CD14-positive monocyte (primary cell): ENCODE measurements around the gene PYGB. TPM values are rescaled to one million over a fixed set of nuclear protein-coding genes. Genes with fewer than 3 reads are reported as not detected.

Source experiments
- DNase-seq, 3 donors: peaks; one replicate each; pipeline ENCODE4 v3.0.0-alpha.2; 2011 to 2022
- H2AFZ ChIP-seq: 2 replicates; pipeline ENCODE4 v1.6.0; 2012; ENCODE audit warnings: mild to moderate bottlenecking, low read depth, low read length, inconsistent platforms; ENCODE audit not compliant: insufficient read depth, poor library complexity, severe bottlenecking
- H3K27ac ChIP-seq, 2 donors: 1 replicate in 1 of 2; 2 replicates in 1 of 2; pipeline ENCODE4 v1.5.1; 2012 to 2013; ENCODE audit warnings: low read length in 2 of 2, control low read depth in 1 of 2, inconsistent platforms in 1 of 2, low read depth in 1 of 2, mild to moderate bottlenecking in 1 of 2
- H3K27me3 ChIP-seq, 2 donors: one replicate each; pipeline versions ENCODE4 v1.6.0 to v1.6.1; 2011 to 2013; ENCODE audit warnings: low read length in 2 of 2; ENCODE audit not compliant: control insufficient read depth in 2 of 2, insufficient read depth in 2 of 2
- H3K36me3 ChIP-seq, 2 donors: replicated peaks in 1 of 2; 1 replicate in 1 of 2; 2 replicates in 1 of 2; pipeline versions ENCODE4 v1.5.1 to v1.6.1; 2012 to 2013; ENCODE audit warnings: low read length in 2 of 2, control low read depth in 1 of 2, inconsistent platforms in 1 of 2, mild to moderate bottlenecking in 1 of 2; ENCODE audit not compliant: insufficient read depth in 2 of 2, control insufficient read depth in 1 of 2
- H3K4me1 ChIP-seq, 2 donors: 1 replicate in 1 of 2; 2 replicates in 1 of 2; pipeline versions ENCODE4 v1.5.1 to v1.6.1; 2012 to 2013; ENCODE audit warnings: low read length in 2 of 2, control low read depth in 1 of 2, inconsistent platforms in 1 of 2, mild to moderate bottlenecking in 1 of 2, moderate library complexity in 1 of 2; ENCODE audit not compliant: insufficient read depth in 2 of 2, control insufficient read depth in 1 of 2
- H3K4me2 ChIP-seq: replicated peaks from 2 replicates; pipeline ENCODE3; 2012; ENCODE audit warnings: low read length, moderate library complexity, mild to moderate bottlenecking; ENCODE audit not compliant: poor library complexity, severe bottlenecking; ENCODE audit errors: extremely low read depth
- H3K4me3 ChIP-seq, 3 experiments: fragments of 200-600 bp in 1 of 3; sonication (generic) in 1 of 3; replicated peaks in 1 of 3; 1 replicate in 2 of 3; 2 replicates in 1 of 3; pipeline ENCODE4 v1.5.1; 2011 to 2013; ENCODE audit warnings: low read length in 3 of 3, mild to moderate bottlenecking in 3 of 3, control low read depth in 2 of 3, low read depth in 2 of 3, inconsistent platforms in 1 of 3, moderate library complexity in 1 of 3
- H3K79me2 ChIP-seq: 2 replicates; pipeline ENCODE4 v1.6.0; 2012; ENCODE audit warnings: mild to moderate bottlenecking, control low read depth, inconsistent platforms, low read length, moderate library complexity; ENCODE audit not compliant: insufficient read depth
- H3K9ac ChIP-seq: 2 replicates; pipeline ENCODE4 v1.6.0; 2017; ENCODE audit warnings: low read length, mild to moderate bottlenecking; ENCODE audit not compliant: insufficient read depth, poor library complexity, severe bottlenecking
- H3K9me3 ChIP-seq, 2 donors: replicated peaks in 1 of 2; 1 replicate in 1 of 2; 2 replicates in 1 of 2; pipeline versions ENCODE4 v1.5.1 to v1.6.1; 2012 to 2013; ENCODE audit warnings: low read length in 2 of 2, control low read depth in 1 of 2; ENCODE audit not compliant: control insufficient read depth in 1 of 2, insufficient read depth in 1 of 2
- H4K20me1 ChIP-seq: 2 replicates; pipeline ENCODE4 v1.6.0; 2012; ENCODE audit warnings: mild to moderate bottlenecking, low read length, control low read depth, moderate library complexity; ENCODE audit not compliant: insufficient read depth
- H3K27ac Mint-ChIP-seq, 7 donors: one replicate each; pipeline ENCODE4 v1.8.0; 2020; ENCODE audit warnings: mild to moderate bottlenecking in 7 of 7, mixed read lengths in 7 of 7, moderate library complexity in 6 of 7, inconsistent platforms in 2 of 7
- H3K27me3 Mint-ChIP-seq, 3 donors: one replicate each; pipeline ENCODE4 v1.8.0; 2021 to 2022; ENCODE audit warnings: low read depth in 3 of 3, mild to moderate bottlenecking in 3 of 3, mixed read lengths in 3 of 3, moderate library complexity in 3 of 3, inconsistent platforms in 1 of 3
- H3K36me3 Mint-ChIP-seq, 2 donors: one replicate each; pipeline ENCODE4 v1.8.0; 2020; ENCODE audit warnings: mixed read lengths in 2 of 2, inconsistent platforms in 1 of 2, mild to moderate bottlenecking in 1 of 2
- H3K4me1 Mint-ChIP-seq: one replicate; pipeline ENCODE4 v1.8.0; 2020; ENCODE audit warnings: mild to moderate bottlenecking, mixed read lengths
- H3K4me3 Mint-ChIP-seq, 2 donors: one replicate each; pipeline ENCODE4 v1.8.0; 2020; ENCODE audit warnings: mild to moderate bottlenecking in 2 of 2, mixed read lengths in 2 of 2, moderate library complexity in 1 of 2
- H3K9me3 Mint-ChIP-seq, 7 donors: one replicate each; pipeline ENCODE4 v1.8.0; 2020 to 2022; ENCODE audit warnings: mixed read lengths in 7 of 7, mild to moderate bottlenecking in 6 of 7, moderate library complexity in 6 of 7, inconsistent platforms in 2 of 7
- CTCF ChIP-seq: fragments of 200-600 bp; IDR thresholded peaks from one replicate; pipeline ENCODE4 v1.8.0; 2022; ENCODE audit warnings: antibody characterized with exemption, mild to moderate bottlenecking
- WGBS: methylation state at CpG from one replicate; pipeline ENCODE4 v1.1.5; 2013; ENCODE audit warnings: missing lambda C conversion rate; ENCODE audit not compliant: insufficient coverage; 5-methylcytosine and 5-hydroxymethylcytosine counted together
- intact Hi-C, 2 donors: fragments of 100-400 bp; cut with micrococcal nuclease; formaldehyde crosslinking; loops; one replicate each; pipeline versions ENCODE4 v1.15.0 to v1.15.1; 2023
- polyA plus RNA-seq, 3 donors: library from polyadenylated mRNA; depleted of rRNA in 1 of 3; unstranded in 2 of 3; stranded (reverse) in 1 of 3; fragments of 300-500 nt in 2 of 3; fragments of >200 nt in 1 of 3; fragmentation: Illumina TruSeq in 2 of 3; gene quantifications; 1 replicate in 2 of 3; 2 replicates in 1 of 3; pipeline ENCODE4 v1.2.3, GENCODE V29; 2012 to 2021

Gene PYGB
- polyA plus RNA-seq, 3 donors: 26.6 to 33.2 (median 26.7) TPM

- DNase-seq: peak; percentile 21 to 42 (median 41)
- peak overlapping the region; percentile 55 to 86 (median 80) for H3K4me3 ChIP-seq
- H3K4me1 ChIP-seq: peaks cover 20 to 24% of the 10 kb centered on the region in 2 donors
- peak overlapping the region; percentile 91 to 96 for H3K4me3 Mint-ChIP-seq
- H3K4me1 Mint-ChIP-seq: peaks cover 33% of the 10 kb centered on the region
- H3K79me2 ChIP-seq: peaks cover 37% of the 10 kb centered on the region
- H2AFZ ChIP-seq: peak overlapping the region; percentile 93
- H3K9me3 ChIP-seq: no peaks in the 10 kb centered on the region
- H3K36me3 Mint-ChIP-seq: peaks cover 9 to 11% of the 10 kb centered on the region in 2 donors
- TF ChIP-seq CTCF: no peak
- 10% methylated on average over 22 of the region's 24 CpGs for WGBS
- peak overlapping the region; percentile 79 for H3K9ac ChIP-seq
- peaks cover 10 to 17% (median 12%) of the 10 kb centered on the region in 3 donors for H3K27me3 Mint-ChIP-seq
- peaks cover 0 to 13% of the 10 kb centered on the region in 2 donors for H3K36me3 ChIP-seq
- peak overlapping the region in 1 of 2 donors; percentile 89 for H3K27ac ChIP-seq
- peaks cover 0 to 2% of the 10 kb centered on the region in 2 donors for H3K27me3 ChIP-seq
- intact Hi-C loops: loop anchor here (5.0 kb wide), 5 partner anchors 50 to 255 kb away; partner anchors contain the start of genes ABHD12 (in 2 of the 2), APMAP (in 2 of the 2), ACSS1 (in 1 of the 2) and ENTPD6 (in 1 of the 2)
- H3K9me3 Mint-ChIP-seq: peaks cover 0 to 8% (median 5%) of the 10 kb centered on the region in 7 donors
- H3K27ac Mint-ChIP-seq: peak overlapping the region in 6 of 7 donors; percentile 25 to 91 (median 44)
- H3K4me2 ChIP-seq: peak overlapping the region; percentile 98
- H4K20me1 ChIP-seq: peaks cover 36% of the 10 kb centered on the region
These were observed 826 bp upstream of the PYGB start for GRCh38 chr20:25247000-25247517.

- Histone ChIP-seq H2AFZ (peak overlapping the region; percentile 93), H3K27ac (peak overlapping the region in 1 of 2 donors; percentile 89), H3K9me3 (no peaks in the 10 kb centered on the region), H3K79me2 (peaks cover 42% of the 10 kb centered on the region), H3K27me3 (peaks cover 0 to 2% of the 10 kb centered on the region in 2 donors), H3K4me1 (peaks cover 20 to 24% of the 10 kb centered on the region in 2 donors), H3K9ac (peak overlapping the region; percentile 79), H3K4me3 (peak overlapping the region; percentile 55 to 86 (median 80)), H3K4me2 (peak overlapping the region; percentile 98), H3K36me3 (peaks cover 0 to 17% of the 10 kb centered on the region in 2 donors), H4K20me1 (peaks cover 41% of the 10 kb centered on the region)
- H3K9me3 Mint-ChIP-seq: peaks cover 0 to 8% (median 5%) of the 10 kb centered on the region in 7 donors
- intact Hi-C loops: loop anchor here (5.0 kb wide), 5 partner anchors 50 to 255 kb away; partner anchors contain the start of genes ABHD12 (in 2 of the 2), APMAP (in 2 of the 2), ACSS1 (in 1 of the 2) and ENTPD6 (in 1 of the 2)
- TF ChIP-seq CTCF: no peak
- peak overlapping the region in 6 of 7 donors; percentile 42 to 91 (median 84) for H3K27ac Mint-ChIP-seq
- 0% methylated on average over 32 of the region's 37 CpGs for WGBS
- peaks cover 10 to 17% (median 12%) of the 10 kb centered on the region in 3 donors for H3K27me3 Mint-ChIP-seq
- H3K4me1 Mint-ChIP-seq: peaks cover 36% of the 10 kb centered on the region
- H3K36me3 Mint-ChIP-seq: peaks cover 13 to 14% of the 10 kb centered on the region in 2 donors
- DNase-seq: no peak
- peak overlapping the region; percentile 91 to 96 for H3K4me3 Mint-ChIP-seq
These were observed 348 bp upstream of the PYGB start for GRCh38 chr20:25247518-25247955.
